ENCODE results near the gene TEKTIP1. TPM values are rescaled to one million over a fixed set of nuclear protein-coding genes. Genes with fewer than 3 reads are reported as not detected.
A peak's percentile ranks its signal among the peaks of the same experiment; 100 is the strongest.

The TEKTIP1 gene
- total and polyA plus RNA-seq, 9 of the 15 experiments (the other 6 are each of a cell fraction or from before 2014, with no cell fraction given): 0.66 TPM; not detected in 8

- Histone ChIP-seq H3K4me3 (no peak overlapping the region), H3K4me1 (replicated peaks in 1 of 2; ENCODE audit: control insufficient read depth in 2 of 2, insufficient read depth in 2 of 2, low read length in 2 of 2) (peaks cover 5 to 25% of the 10 kb centered on the region in 2 experiments; a peak in 4 of 5 replicates), H3K27me3 (ENCODE audit: control insufficient read depth in 2 of 2, insufficient read depth in 2 of 2, low read length in 2 of 2) (no peaks in the 10 kb centered on the region), H3K79me2 (ENCODE audit: control insufficient read depth, insufficient read depth, low read length) (peaks cover 38% of the 10 kb centered on the region), H3K4me2 (ENCODE audit: insufficient read depth, low read length) (no peak overlapping the region), H3K36me3 (ENCODE audit: control insufficient read depth, insufficient read depth, low read length) (peaks cover 66% of the 10 kb centered on the region), H2AFZ (ENCODE audit: low read depth, low read length) (no peak overlapping the region), H4K20me1 (replicated peaks; ENCODE audit: control insufficient read depth, insufficient read depth, low read length) (no peaks in the 10 kb centered on the region), H3K27ac (ENCODE audit: extremely low read depth, low read depth, low read length) (no peak overlapping the region), H3K9me3 (replicated peaks; ENCODE audit: control insufficient read depth, insufficient read depth, low read depth, low read length) (no peaks in the 10 kb centered on the region), H3K9me1 (ENCODE audit: control insufficient read depth, insufficient read depth, low read length) (no peaks in the 10 kb centered on the region), H3K9ac (ENCODE audit: insufficient read depth in 1 of 2, low read depth in 2 of 2, low read length in 2 of 2) (peak overlapping the region in 1 of 2 experiments; percentile 31; a peak in 1 of 4 replicates)
- 95% methylated on average over 26 of the region's 32 CpGs for WGBS (ENCODE audit: insufficient coverage, low coverage, missing lambda C conversion rate)
- ChIA-PET CTCF (ENCODE audit: low intra/inter-chr PET ratio) (interaction anchor here (0.8 kb wide), 1 partner anchor 12 kb away, joined by 3 read pairs; no protein-coding TSS in a partner anchor), POLR2A (interaction anchor here (0.6 to 1.3 kb wide), 4 partner anchors 17 to 489 kb away, joined by 3 to 4 read pairs (median 3); no protein-coding TSS in a partner anchor)
- BruUV-seq (replicated peaks): no TSS peak
- in situ Hi-C loops (cut with MboI) (no loop called here), intact Hi-C loops (cut with micrococcal nuclease) (no loop called here)
- DNase-seq (ENCODE audit: extremely low read depth in 1 of 4, low spot score in 3 of 4): no peak
- ATAC-seq: no peak
- no peak for TF ChIP-seq MYBL2 (IDR thresholded peaks at IDR 0.05; ENCODE audit: low read depth)
- no peak for TF ChIP-seq MYBL2 (CRISPR knock-in tag; IDR thresholded peaks at IDR 0.05; ENCODE audit: borderline replicate concordance)
- 0 out of 2 replicates have a peak, but pooled peaks have one; percentile 27 for TF ChIP-seq RBFOX2 (IDR thresholded peaks at IDR 0.05; ENCODE audit: low read depth, low read length)
- TF ChIP-seq POLR2G (IDR thresholded peaks at IDR 0.05; ENCODE audit: low read depth, low read length): 0 out of 2 replicates have a peak, but pooled peaks have one; percentile 24
- no peak for TF ChIP-seq CHD2 (IDR thresholded peaks at IDR 0.05; ENCODE audit: low read depth, low read length)
- peak; percentile 41 for TF ChIP-seq ZFP36 (IDR thresholded peaks at IDR 0.05; ENCODE audit: low read depth, low read length, partially characterized antibody)
- peak; percentile 65 for TF ChIP-seq BCOR (IDR thresholded peaks at IDR 0.05)
- peak; percentile 38 for TF ChIP-seq RBM25 (IDR thresholded peaks at IDR 0.05; ENCODE audit: low read depth, low read length, severe bottlenecking)
- no peak for TF ChIP-seq ZBTB8A (IDR thresholded peaks at IDR 0.05; ENCODE audit: partially characterized antibody)
- TF ChIP-seq ZNF740 (CRISPR knock-in tag; IDR thresholded peaks at IDR 0.05): no peak
- no peak for TF ChIP-seq ZNF740 (tag; IDR thresholded peaks at IDR 0.05)
- no peak for FAIRE-seq
These were observed 42.3 kb upstream of the TEKTIP1 start for GRCh38 chr19:3496392-3497273.

All from K562 (cell line).